ENCODE data around the gene CCT2. TPM values are rescaled to one million over a fixed set of nuclear protein-coding genes. Genes with fewer than 3 reads are reported as not detected.

Gene CCT2
- total RNA-seq, 1 experiment from 2014 or later: 345 TPM

DNA sequence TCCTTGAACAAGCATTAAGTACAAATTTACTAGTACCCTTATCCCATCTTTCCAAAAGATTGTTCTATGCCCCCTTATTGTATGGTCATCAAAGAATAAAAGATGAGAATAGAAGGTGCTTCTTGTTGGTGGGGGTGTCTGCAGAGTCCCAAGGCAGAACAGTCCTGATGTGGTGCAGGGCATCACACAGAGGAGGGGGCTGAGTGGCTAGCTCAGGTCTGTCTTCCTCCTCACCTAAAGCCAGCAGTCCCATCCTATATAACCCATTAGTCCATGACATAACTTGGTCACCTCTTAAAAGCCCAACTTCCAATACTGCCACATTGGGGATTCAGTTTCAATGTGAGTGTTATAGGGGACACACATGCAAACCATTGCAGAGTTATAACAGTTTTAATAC, 15.5 kb downstream of the CCT2 start:
- no peaks in the 10 kb centered on the region for H3K4me1 ChIP-seq (ENCODE audit: insufficient read depth, low read length)
- intact Hi-C loops (cut with micrococcal nuclease): no loop called here
- ChIA-PET POLR2A (ENCODE audit: unreplicated experiment) (no interaction called here), CTCF (no interaction called here)
- H3K36me3 ChIP-seq (ENCODE audit: low read depth, low read length): peaks cover 68% of the 10 kb centered on the region
- no peak overlapping the region for H3K4me2 ChIP-seq (ENCODE audit: low read length)
- BruUV-seq (replicated peaks): no TSS peak
- H3K79me2 ChIP-seq (ENCODE audit: low read length): no peaks in the 10 kb centered on the region
- TF ChIP-seq, protein P1, sequence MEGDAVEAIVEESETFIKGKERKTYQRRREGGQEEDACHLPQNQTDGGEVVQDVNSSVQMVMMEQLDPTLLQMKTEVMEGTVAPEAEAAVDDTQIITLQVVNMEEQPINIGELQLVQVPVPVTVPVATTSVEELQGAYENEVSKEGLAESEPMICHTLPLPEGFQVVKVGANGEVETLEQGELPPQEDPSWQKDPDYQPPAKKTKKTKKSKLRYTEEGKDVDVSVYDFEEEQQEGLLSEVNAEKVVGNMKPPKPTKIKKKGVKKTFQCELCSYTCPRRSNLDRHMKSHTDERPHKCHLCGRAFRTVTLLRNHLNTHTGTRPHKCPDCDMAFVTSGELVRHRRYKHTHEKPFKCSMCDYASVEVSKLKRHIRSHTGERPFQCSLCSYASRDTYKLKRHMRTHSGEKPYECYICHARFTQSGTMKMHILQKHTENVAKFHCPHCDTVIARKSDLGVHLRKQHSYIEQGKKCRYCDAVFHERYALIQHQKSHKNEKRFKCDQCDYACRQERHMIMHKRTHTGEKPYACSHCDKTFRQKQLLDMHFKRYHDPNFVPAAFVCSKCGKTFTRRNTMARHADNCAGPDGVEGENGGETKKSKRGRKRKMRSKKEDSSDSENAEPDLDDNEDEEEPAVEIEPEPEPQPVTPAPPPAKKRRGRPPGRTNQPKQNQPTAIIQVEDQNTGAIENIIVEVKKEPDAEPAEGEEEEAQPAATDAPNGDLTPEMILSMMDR (conservative IDR thresholded peaks at IDR 0.05; ENCODE audit: low read depth, low read length): no peak
- TF ChIP-seq EZH2 (IDR thresholded peaks at IDR 0.05; ENCODE audit: low read length, unreplicated experiment): no peak
- TF ChIP-seq EZH2phosphoT487 (IDR thresholded peaks at IDR 0.05; ENCODE audit: borderline replicate concordance, low read length): no peak
- H4K20me1 ChIP-seq (ENCODE audit: low read length): 0 out of 2 replicates have a peak, but pooled peaks cover 10% of the 10 kb centered on the region
- H3F3A ChIP-seq (ENCODE audit: low read length, unreplicated experiment): no peaks in the 10 kb centered on the region
- no peak for DNase-seq
- no peak overlapping the region for H2AFZ ChIP-seq (ENCODE audit: low read length)
- H3K27me3 ChIP-seq (ENCODE audit: low read length): no peaks in the 10 kb centered on the region
- no peaks in the 10 kb centered on the region for H3K9me3 ChIP-seq (ENCODE audit: low read length)
- no peak overlapping the region for H3K27ac ChIP-seq (ENCODE audit: low read length)
- H3K9me2 ChIP-seq (replicated peaks; ENCODE audit: low read length): no peaks in the 10 kb centered on the region
- H3K9ac ChIP-seq (ENCODE audit: low read length): no peak overlapping the region
- ATAC-seq: no peak
- no peak overlapping the region for H3K4me3 ChIP-seq (ENCODE audit: low read length)

DNA sequence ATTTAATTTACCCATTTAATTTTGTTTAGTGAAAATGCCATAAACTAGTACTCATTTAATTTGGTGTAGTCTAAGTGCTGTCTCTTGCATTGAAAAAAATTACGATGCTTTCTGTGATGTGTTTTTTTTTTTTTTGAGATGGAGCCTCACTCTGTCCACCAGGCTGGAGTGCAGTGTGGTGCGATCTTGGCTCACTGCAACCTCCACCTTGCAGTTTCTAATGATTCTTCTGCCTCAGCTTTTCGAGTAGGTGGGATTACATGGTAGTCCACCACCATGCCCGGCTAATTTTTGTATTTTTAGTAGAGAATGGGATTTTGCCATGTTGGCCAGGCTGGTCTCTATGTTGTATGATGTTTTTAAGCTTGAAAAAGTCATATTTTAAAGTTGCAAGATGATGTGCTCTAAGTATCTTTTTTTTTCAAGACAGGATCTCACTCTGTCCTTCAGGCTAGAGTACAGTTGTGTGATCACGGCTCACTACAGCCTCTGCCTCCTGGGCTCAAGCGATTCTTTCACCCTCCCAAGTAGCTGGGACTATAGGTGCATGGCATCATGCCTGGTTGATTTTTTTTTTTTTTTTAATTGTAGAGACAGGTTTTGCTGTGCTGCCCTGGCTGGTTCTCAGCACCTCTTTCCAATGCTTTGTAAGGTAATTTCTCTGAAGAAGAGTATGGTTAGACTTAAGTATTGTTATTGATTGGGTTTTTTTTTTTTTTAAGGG, 16.9 kb downstream of the CCT2 start:
- CTCF ChIA-PET: interaction anchor here (0.8 kb wide), 1 partner anchor 47 kb away, joined by 9 read pairs; no protein-coding TSS in a partner anchor
- ATAC-seq: no peak
- intact Hi-C loops (cut with micrococcal nuclease): no loop called here

More for the DNA sequence above, 16.9 kb downstream of the CCT2 start:
- Histone ChIP-seq H3K4me1 (ENCODE audit: insufficient read depth, low read length) (no peaks in the 10 kb centered on the region), H3K9me2 (replicated peaks; ENCODE audit: low read length) (no peaks in the 10 kb centered on the region), H3K27ac (ENCODE audit: low read length) (no peak overlapping the region), H3K4me2 (ENCODE audit: low read length) (no peak overlapping the region), H3K9me3 (ENCODE audit: low read length) (no peaks in the 10 kb centered on the region), H4K20me1 (ENCODE audit: low read length) (0 out of 2 replicates have a peak, but pooled peaks cover 5% of the 10 kb centered on the region), H3K9ac (ENCODE audit: low read length) (no peak overlapping the region), H3K79me2 (ENCODE audit: low read length) (no peaks in the 10 kb centered on the region), H3K27me3 (ENCODE audit: low read length) (no peaks in the 10 kb centered on the region), H3K4me3 (ENCODE audit: low read length) (no peak overlapping the region), H3F3A (ENCODE audit: low read length, unreplicated experiment) (no peaks in the 10 kb centered on the region), H2AFZ (ENCODE audit: low read length) (no peak overlapping the region), H3K36me3 (ENCODE audit: low read depth, low read length) (peaks cover 55% of the 10 kb centered on the region)
- BruUV-seq (replicated peaks): no TSS peak
- POLR2A ChIA-PET (ENCODE audit: unreplicated experiment): no interaction called here
- TF ChIP-seq, protein P1 (conservative IDR thresholded peaks at IDR 0.05; ENCODE audit: low read depth, low read length): no peak
- no peak for TF ChIP-seq EZH2 (IDR thresholded peaks at IDR 0.05; ENCODE audit: low read length, unreplicated experiment)
- TF ChIP-seq EZH2phosphoT487 (IDR thresholded peaks at IDR 0.05; ENCODE audit: borderline replicate concordance, low read length): no peak
- no peak for DNase-seq
